H1 (cell line): Measurements from ENCODE around the gene CD96. TPM values are rescaled to one million over a fixed set of nuclear protein-coding genes. Genes with fewer than 3 reads are reported as not detected.

Experiments used
- CTCF ChIA-PET: fragments of 300-600 bp; sonication (Branson Sonifier 250); formaldehyde crosslinking; loops from one replicate; lab custom pipeline; 2021; ENCODE audit not compliant: partially characterized antibody; lab: Charles Lee
- POLR2A ChIA-PET: fragments of 300-600 bp; sonication (Branson Sonifier 250); formaldehyde crosslinking; loops from one replicate; lab custom pipeline; 2021; ENCODE audit warnings: inconsistent platforms; ENCODE audit not compliant: partially characterized antibody; lab: Charles Lee
- DNase-seq, 2 experiments: peaks; one replicate each; pipeline versions ENCODE4 v3.0.0 to v3.0.0-alpha.2; 2010 to 2022; ENCODE audit warnings: low spot score in 2 of 2, low read depth in 1 of 2, mixed read lengths in 1 of 2
- FAIRE-seq: peaks from 2 replicates; lab custom pipeline; 2011; peaks lifted over from hg19 to GRCh38; lab: Jason Lieb, UNC
- H2AFZ ChIP-seq: 2 replicates; pipeline ENCODE4 v1.8.1; 2012; ENCODE audit warnings: low read length, inconsistent platforms
- H2AK5ac ChIP-seq: 2 replicates; pipeline ENCODE4 v1.6.1; 2013; ENCODE audit warnings: low read depth, low read length
- H2BK120ac ChIP-seq: replicated peaks from 2 replicates; pipeline ENCODE3; 2013; ENCODE audit warnings: low read depth, low read length, inconsistent platforms
- H2BK12ac ChIP-seq: 2 replicates; pipeline ENCODE4 v1.6.1; 2013; ENCODE audit warnings: low read depth, low read length
- H2BK15ac ChIP-seq: 2 replicates; pipeline ENCODE4 v1.6.1; 2013; ENCODE audit warnings: low read length
- H2BK20ac ChIP-seq: 2 replicates; pipeline ENCODE4 v1.6.1; 2013; ENCODE audit warnings: low read length
- H2BK5ac ChIP-seq: 2 replicates; pipeline ENCODE4 v1.6.1; 2013; ENCODE audit warnings: low read depth, low read length
- H3K14ac ChIP-seq: 2 replicates; pipeline ENCODE4 v1.6.1; 2013; ENCODE audit warnings: inconsistent platforms; ENCODE audit not compliant: insufficient read length
- H3K18ac ChIP-seq: 2 replicates; pipeline ENCODE4 v1.6.1; 2013; ENCODE audit warnings: low read length; ENCODE audit errors: extremely low read depth
- H3K23ac ChIP-seq: 2 replicates; pipeline ENCODE4 v1.6.1; 2013; ENCODE audit warnings: inconsistent platforms; ENCODE audit not compliant: insufficient read length
- H3K23me2 ChIP-seq: 2 replicates; pipeline ENCODE4 v1.6.1; 2013; ENCODE audit warnings: low read depth, low read length
- H3K27ac ChIP-seq: 2 replicates; pipeline ENCODE4 v1.6.1; 2011; ENCODE audit warnings: low read depth, low read length, inconsistent platforms
- H3K27me3 ChIP-seq, 4 experiments: replicated peaks in 1 of 4; 1 replicate in 1 of 4; 2 replicates in 3 of 4; pipeline versions ENCODE4 v1.6.1 to v1.8.1; 2011 to 2013; ENCODE audit warnings: low read length in 3 of 4, mild to moderate bottlenecking in 3 of 4, inconsistent platforms in 2 of 4, mixed read lengths in 2 of 4, moderate library complexity in 1 of 4; ENCODE audit not compliant: control insufficient read depth in 3 of 4, insufficient read depth in 3 of 4; ENCODE audit errors: extremely low read depth in 1 of 4
- H3K36me3 ChIP-seq, 4 experiments: 2 replicates each; pipeline versions ENCODE4 v1.6.1 to v1.8.1; 2011 to 2013; ENCODE audit warnings: mild to moderate bottlenecking in 4 of 4, low read length in 3 of 4, moderate library complexity in 2 of 4, control low read depth in 1 of 4, inconsistent platforms in 1 of 4; ENCODE audit not compliant: insufficient read depth in 4 of 4, control insufficient read depth in 2 of 4
- H3K4ac ChIP-seq: replicated peaks from 2 replicates; pipeline ENCODE3; 2013; ENCODE audit warnings: low read length, low read depth, mixed read lengths, inconsistent platforms; ENCODE audit not compliant: insufficient read length
- H3K4me1 ChIP-seq, 4 experiments: replicated peaks in 1 of 4; 1 replicate in 1 of 4; 2 replicates in 3 of 4; pipeline versions ENCODE4 v1.6.1 to v1.8.1; 2011 to 2013; ENCODE audit warnings: low read length in 3 of 4, inconsistent platforms in 2 of 4, mixed read lengths in 1 of 4; ENCODE audit not compliant: insufficient read depth in 4 of 4, control insufficient read depth in 3 of 4
- H3K4me2 ChIP-seq, 2 experiments: 2 replicates each; pipeline versions ENCODE4 v1.6.1 to v1.8.1; 2011 to 2013; ENCODE audit warnings: low read depth in 2 of 2, low read length in 2 of 2, control low read depth in 1 of 2, inconsistent platforms in 1 of 2, mild to moderate bottlenecking in 1 of 2; ENCODE audit not compliant: insufficient read depth in 1 of 2
- H3K4me3 ChIP-seq, 4 experiments: fragments of 200-600, 300-600 bp in 1 of 4; sonication (generic), shearing (Covaris generic), sonication (Bioruptor Twin) in 1 of 4; 2 replicates each; pipeline versions ENCODE4 v1.5.1 to v1.8.1; 2011 to 2016; ENCODE audit warnings: low read length in 4 of 4, low read depth in 3 of 4, control low read depth in 2 of 4, inconsistent platforms in 2 of 4, mild to moderate bottlenecking in 2 of 4, mixed read lengths in 1 of 4, moderate library complexity in 1 of 4; ENCODE audit not compliant: insufficient read depth in 2 of 4; ENCODE audit errors: extremely low read depth in 1 of 4
- H3K56ac ChIP-seq: replicated peaks from 2 replicates; pipeline ENCODE3; 2013; ENCODE audit warnings: low read depth, mild to moderate bottlenecking, mixed read lengths, low read length, inconsistent platforms; ENCODE audit not compliant: insufficient read length
- H3K79me1 ChIP-seq: 2 replicates; pipeline ENCODE4 v1.6.1; 2013; ENCODE audit warnings: low read depth, low read length, control low read depth
- H3K79me2 ChIP-seq, 2 experiments: 2 replicates each; pipeline versions ENCODE4 v1.6.1 to v1.8.1; 2012 to 2013; ENCODE audit warnings: low read length in 2 of 2, mild to moderate bottlenecking in 2 of 2, inconsistent platforms in 1 of 2; ENCODE audit not compliant: insufficient read depth in 2 of 2, control insufficient read depth in 1 of 2
- H3K9ac ChIP-seq, 4 experiments: replicated peaks in 1 of 4; 1 replicate in 1 of 4; 2 replicates in 3 of 4; pipeline versions ENCODE4 v1.6.1 to v1.8.1; 2011 to 2013; ENCODE audit warnings: low read depth in 3 of 4, low read length in 3 of 4, control low read depth in 2 of 4, mild to moderate bottlenecking in 2 of 4, moderate library complexity in 2 of 4, inconsistent platforms in 1 of 4; ENCODE audit errors: extremely low read depth in 1 of 4
- H3K9me3 ChIP-seq, 2 experiments: 2 replicates each; pipeline versions ENCODE4 v1.6.1 to v1.8.1; 2012 to 2013; ENCODE audit warnings: mild to moderate bottlenecking in 2 of 2, moderate library complexity in 2 of 2, control low read depth in 1 of 2, inconsistent platforms in 1 of 2, low read depth in 1 of 2, low read length in 1 of 2, mixed read lengths in 1 of 2; ENCODE audit not compliant: insufficient read depth in 2 of 2
- H4K20me1 ChIP-seq, 2 experiments: replicated peaks in 1 of 2; 2 replicates each; pipeline versions ENCODE3 to v1.8.1; 2011 to 2013; ENCODE audit warnings: inconsistent platforms in 2 of 2, low read length in 2 of 2, mild to moderate bottlenecking in 1 of 2; ENCODE audit not compliant: insufficient read depth in 2 of 2, control insufficient read depth in 1 of 2
- H4K5ac ChIP-seq: 2 replicates; pipeline ENCODE4 v1.6.1; 2013; ENCODE audit warnings: low read length, low read depth, mixed read lengths, inconsistent platforms; ENCODE audit not compliant: insufficient read length
- H4K8ac ChIP-seq: 2 replicates; pipeline ENCODE4 v1.8.0; 2013; ENCODE audit warnings: mild to moderate bottlenecking, moderate library complexity, low read length, inconsistent platforms; ENCODE audit not compliant: insufficient read depth; ENCODE audit errors: extremely low read depth
- H4K91ac ChIP-seq: replicated peaks from 2 replicates; pipeline ENCODE3; 2013; ENCODE audit warnings: low read length, mixed read lengths, inconsistent platforms; ENCODE audit not compliant: insufficient read length
- CBX5 ChIP-seq: fragments of 300-800, 300-1000 bp; sonication (generic); IDR thresholded peaks from 2 replicates; pipeline ENCODE4 v1.7.1; 2016; ENCODE audit warnings: antibody characterized with exemption, low read length, low read depth
- CHD2 ChIP-seq: IDR thresholded peaks from 2 replicates; pipeline ENCODE4 v1.6.1; 2012; ENCODE audit warnings: low read length, improper control_type of control experiment
- FOSL1 ChIP-seq: IDR thresholded peaks from 2 replicates; pipeline ENCODE4 v1.6.1; 2011; ENCODE audit warnings: mild to moderate bottlenecking, low read depth, low read length, moderate library complexity; ENCODE audit not compliant: insufficient read depth
- RNF2 ChIP-seq: fragments of 200-900, 300-1000 bp; sonication (generic); IDR thresholded peaks from 2 replicates; pipeline ENCODE4 v1.7.1; 2016; ENCODE audit warnings: borderline replicate concordance, low read depth, mild to moderate bottlenecking, antibody characterized with exemption, low read length; ENCODE audit not compliant: poor library complexity, severe bottlenecking; ENCODE audit errors: missing control alignments
- SIN3A ChIP-seq, 2 experiments: IDR thresholded peaks in 1 of 2; conservative IDR thresholded peaks in 1 of 2; 2 replicates each; pipeline ENCODE4 v1.6.1; 2011 to 2012; ENCODE audit warnings: low read length in 2 of 2, improper control_type of control experiment in 1 of 2, low read depth in 1 of 2, mild to moderate bottlenecking in 1 of 2
- TEAD4 ChIP-seq: IDR thresholded peaks from 2 replicates; pipeline ENCODE4 v1.6.1; 2012; ENCODE audit warnings: low read depth, low read length, inconsistent platforms, mixed read lengths
- USF2 ChIP-seq: IDR thresholded peaks from 2 replicates; pipeline ENCODE4 v1.6.1; 2011; ENCODE audit warnings: low read length, improper control_type of control experiment
- WGBS, 2 experiments: shearing (Covaris generic) in 1 of 2; methylation state at CpG; one replicate each; pipeline versions ENCODE4 v1.1.6 to v1.1.7; 2013 to 2015; ENCODE audit warnings: low lambda C conversion rate in 2 of 2, mixed read lengths in 2 of 2, inconsistent platforms in 1 of 2, low coverage in 1 of 2, missing lambda C conversion rate in 1 of 2; ENCODE audit not compliant: insufficient replicate concordance in 2 of 2, insufficient coverage in 1 of 2, insufficient read length in 1 of 2; ENCODE audit errors: extremely low coverage in 1 of 2, missing lambda C conversion rate in 1 of 2; 5-methylcytosine and 5-hydroxymethylcytosine counted together
- polyA plus RNA-seq, 7 experiments: library from polyadenylated mRNA; depleted of rRNA in 3 of 7; stranded (reverse) in 5 of 7; unstranded in 2 of 7; fragments of >200 nt in 5 of 7; fragments of 200-250 nt in 2 of 7; gene quantifications; 1 replicate in 5 of 7; 2 replicates in 1 of 7; 4 replicates in 1 of 7; pipeline versions ENCODE4 v1.2.1 to v1.2.3, GENCODE V29; 2011 to 2013; ENCODE audit warnings: missing spikeins in 2 of 7, mixed read lengths in 2 of 7
- total RNA-seq: library from RNA; stranded (reverse); fragmentation: NEBNext Ultra II Directional; extraction: Animal tissue kit (Norgen Biotek cat#: 25700); gene quantifications from 2 replicates; pipeline ENCODE4 v1.2.1, GENCODE V29; 2021

The CD96 gene
- total and polyA plus RNA-seq, 2 of the 8 experiments (the other 6 are each of a cell fraction or from before 2014, with no cell fraction given): not detected

- H4K20me1 ChIP-seq: no peaks in the 10 kb centered on the region
- H3K23me2 ChIP-seq: no peaks in the 10 kb centered on the region
- ChIA-PET CTCF (interaction anchor here (2.0 kb wide), 1 partner anchor 52 kb away, joined by 5 read pairs; no protein-coding TSS in a partner anchor), POLR2A (no interaction called here)
- no peak overlapping the region for H4K8ac ChIP-seq
- no peak overlapping the region for H3K4me2 ChIP-seq
- no peak for DNase-seq
- no peak overlapping the region for H3K56ac ChIP-seq
- H3K9ac ChIP-seq: no peak overlapping the region
- no peak overlapping the region for H2BK120ac ChIP-seq
- no peak overlapping the region for H3K4ac ChIP-seq
- no peak overlapping the region for H2BK20ac ChIP-seq
- H3K79me2 ChIP-seq: no peaks in the 10 kb centered on the region
- H2AFZ ChIP-seq: peak overlapping the region; percentile 31; the same call in 1 of the 2 replicates
- no peak overlapping the region for H3K4me3 ChIP-seq
- H2BK12ac ChIP-seq: no peak overlapping the region
- no peaks in the 10 kb centered on the region for H3K36me3 ChIP-seq
- no peak overlapping the region for H2BK5ac ChIP-seq
- H3K14ac ChIP-seq: no peak overlapping the region
- H3K23ac ChIP-seq: no peak overlapping the region
- H2BK15ac ChIP-seq: no peak overlapping the region
- 84% methylated on average over 4 of the region's 4 CpGs; no CpG with 5 or more reads in 1 of the 2 experiments for WGBS, 2 experiments
- no peak overlapping the region for H3K27ac ChIP-seq
- H3K27me3 ChIP-seq: no peaks in the 10 kb centered on the region
- H4K91ac ChIP-seq: no peak overlapping the region
- H3K9me3 ChIP-seq: no peaks in the 10 kb centered on the region
- no peak overlapping the region for H4K5ac ChIP-seq
- no peak overlapping the region for H2AK5ac ChIP-seq
- no peak for FAIRE-seq
- H3K4me1 ChIP-seq: no peaks in the 10 kb centered on the region
- no peaks in the 10 kb centered on the region for H3K79me1 ChIP-seq
- no peak overlapping the region for H3K18ac ChIP-seq
- TF ChIP-seq CBX5 (no peak), FOSL1 (no peak), CHD2 (no peak), RNF2 (no peak), SIN3A (conservative IDR thresholded peaks at IDR 0.05 in 1 of 2, IDR thresholded peaks at IDR 0.05 in 1 of 2; ENCODE audit: low read depth in 1 of 2, low read length in 2 of 2) (no peak), TEAD4 (no peak), USF2 (no peak)
Observed at GRCh38 chr3:111639316-111639715, 97.3 kb downstream of the CD96 start.
